GM12874 (cell line): ENCODE results near the gene SRP68.

ENCODE experiments used
- TF ChIP-seq, protein P1 (sequence below): IDR thresholded peaks from 2 replicates; pipeline ENCODE4 v1.5.1; 2011; ENCODE audit warnings: low read depth, mild to moderate bottlenecking, control low read depth, low read length, moderate library complexity; ENCODE audit not compliant: insufficient read depth

The SRP68 gene

DNA sequence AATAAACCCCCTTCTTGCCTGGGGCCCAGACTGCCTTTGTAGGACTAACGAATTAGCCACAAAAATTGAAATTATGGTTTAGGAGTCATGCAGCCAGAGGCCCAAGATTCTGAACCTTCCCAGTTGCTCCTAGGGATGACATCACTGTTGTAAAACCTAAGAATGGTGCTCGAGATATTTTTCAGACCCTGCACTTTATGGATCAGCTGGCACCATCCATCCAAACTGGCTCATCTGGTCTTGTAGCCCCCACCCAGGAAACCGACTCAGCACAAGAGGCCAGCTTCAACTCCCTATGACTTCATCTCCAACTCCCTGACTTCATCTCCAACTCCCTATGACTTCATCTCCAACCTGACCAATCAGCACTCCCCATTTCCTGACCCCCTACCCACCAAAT, 34.3 kb downstream of the SRP68 start:
- TF ChIP-seq, protein P1, sequence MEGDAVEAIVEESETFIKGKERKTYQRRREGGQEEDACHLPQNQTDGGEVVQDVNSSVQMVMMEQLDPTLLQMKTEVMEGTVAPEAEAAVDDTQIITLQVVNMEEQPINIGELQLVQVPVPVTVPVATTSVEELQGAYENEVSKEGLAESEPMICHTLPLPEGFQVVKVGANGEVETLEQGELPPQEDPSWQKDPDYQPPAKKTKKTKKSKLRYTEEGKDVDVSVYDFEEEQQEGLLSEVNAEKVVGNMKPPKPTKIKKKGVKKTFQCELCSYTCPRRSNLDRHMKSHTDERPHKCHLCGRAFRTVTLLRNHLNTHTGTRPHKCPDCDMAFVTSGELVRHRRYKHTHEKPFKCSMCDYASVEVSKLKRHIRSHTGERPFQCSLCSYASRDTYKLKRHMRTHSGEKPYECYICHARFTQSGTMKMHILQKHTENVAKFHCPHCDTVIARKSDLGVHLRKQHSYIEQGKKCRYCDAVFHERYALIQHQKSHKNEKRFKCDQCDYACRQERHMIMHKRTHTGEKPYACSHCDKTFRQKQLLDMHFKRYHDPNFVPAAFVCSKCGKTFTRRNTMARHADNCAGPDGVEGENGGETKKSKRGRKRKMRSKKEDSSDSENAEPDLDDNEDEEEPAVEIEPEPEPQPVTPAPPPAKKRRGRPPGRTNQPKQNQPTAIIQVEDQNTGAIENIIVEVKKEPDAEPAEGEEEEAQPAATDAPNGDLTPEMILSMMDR: no peak

DNA sequence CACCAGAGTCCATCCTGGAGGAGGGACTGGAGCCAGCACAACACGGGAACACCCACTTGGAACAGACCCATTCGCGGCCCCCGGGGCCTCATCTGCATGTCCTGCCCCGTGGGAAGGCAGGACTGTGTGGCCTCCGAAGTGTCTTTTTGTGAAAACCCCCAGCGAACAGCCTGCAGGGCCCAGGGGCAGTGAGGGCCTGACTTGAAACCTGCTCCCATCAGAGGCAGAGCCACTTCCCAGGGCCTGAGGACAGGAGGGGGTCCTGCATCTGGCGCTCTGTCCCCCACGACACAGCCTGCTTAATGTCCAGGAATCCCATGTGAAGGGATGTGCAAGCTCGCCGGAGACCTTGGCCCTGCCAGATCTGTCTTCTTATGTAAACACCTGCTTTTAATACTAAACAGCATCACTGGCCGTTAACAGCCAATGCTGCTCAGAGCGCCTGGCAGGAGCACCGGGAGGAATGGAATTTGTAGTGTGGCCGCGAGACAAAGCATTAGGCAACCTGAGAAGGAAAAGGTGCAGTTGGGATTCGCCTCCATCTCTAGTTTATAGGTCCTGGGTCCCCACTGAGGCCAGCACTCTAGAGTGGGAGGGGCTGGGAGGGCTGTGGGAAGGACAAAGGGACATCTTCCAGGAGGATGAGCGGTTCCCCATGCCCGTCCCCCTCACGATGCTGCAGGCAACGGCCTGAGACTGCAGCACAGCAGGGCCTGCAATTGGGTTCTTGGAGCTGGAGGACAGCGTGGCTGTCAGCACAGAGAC, 35.6 kb downstream of the SRP68 start:
- TF ChIP-seq, protein P1: no peak

DNA sequence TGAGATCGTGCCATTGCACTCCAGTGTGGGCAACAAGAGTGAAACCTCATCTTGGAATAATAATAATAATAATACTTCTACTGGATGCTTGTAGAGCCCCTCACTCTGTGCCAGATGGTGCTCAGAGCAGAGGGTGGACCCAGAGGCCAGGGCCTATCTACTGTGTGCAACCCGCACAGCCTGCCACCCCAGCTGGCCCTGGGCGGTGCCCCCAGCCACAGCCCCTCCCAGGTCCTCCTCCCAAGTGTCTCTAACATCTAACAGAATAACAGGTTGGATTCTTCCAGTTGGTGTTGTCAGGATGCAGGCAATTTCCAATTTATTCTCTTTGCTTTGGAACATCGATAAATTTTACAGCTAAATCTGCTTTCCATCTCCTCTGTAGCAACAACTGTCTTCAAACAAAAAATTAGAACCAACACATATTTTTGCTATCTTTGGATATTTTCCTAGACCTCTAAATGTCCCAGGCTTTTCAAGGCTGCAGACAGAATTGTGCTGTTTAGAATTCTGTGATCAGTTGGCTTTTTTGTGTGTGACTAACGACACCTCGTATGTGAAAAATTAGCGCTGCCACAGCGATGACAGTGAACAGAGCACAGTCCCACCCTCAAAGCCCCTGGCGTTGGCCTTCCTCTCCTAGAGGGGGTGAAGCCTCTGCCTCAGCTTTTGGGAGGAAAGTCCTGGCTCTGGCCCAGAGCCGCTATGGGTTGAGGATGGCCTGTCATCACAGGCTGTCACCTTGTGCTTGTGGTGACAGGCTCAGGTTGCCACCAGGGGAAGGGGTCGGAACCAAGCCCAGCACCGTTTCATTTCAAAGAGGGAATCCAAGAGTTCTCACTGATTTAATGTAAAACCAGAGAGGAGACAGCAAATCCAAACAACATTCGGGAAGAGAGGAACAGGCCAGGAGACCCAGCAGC, 37.6 kb downstream of the SRP68 start:
- TF ChIP-seq, protein P1: no peak

DNA sequence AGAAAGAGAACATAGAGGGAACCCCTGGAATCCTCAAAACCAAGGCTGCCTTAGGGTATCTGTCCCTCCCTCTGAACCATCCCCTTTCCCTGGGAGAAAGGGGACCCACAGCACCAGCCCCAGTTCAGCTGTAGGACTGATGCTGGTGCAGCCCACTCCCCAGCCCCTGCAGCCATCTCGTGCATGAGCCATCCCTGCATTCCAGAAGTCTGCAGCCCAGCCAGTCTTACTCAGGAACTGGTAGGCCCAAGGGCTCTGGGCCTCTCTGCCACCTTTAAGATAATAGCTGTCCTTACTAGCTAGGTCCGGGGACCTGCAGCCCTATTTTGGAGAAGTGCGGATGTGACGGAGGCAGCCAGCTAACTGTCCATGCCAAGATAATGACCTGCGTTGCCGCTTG, 39.2 kb downstream of the SRP68 start:
- TF ChIP-seq, protein P1: no peak

DNA sequence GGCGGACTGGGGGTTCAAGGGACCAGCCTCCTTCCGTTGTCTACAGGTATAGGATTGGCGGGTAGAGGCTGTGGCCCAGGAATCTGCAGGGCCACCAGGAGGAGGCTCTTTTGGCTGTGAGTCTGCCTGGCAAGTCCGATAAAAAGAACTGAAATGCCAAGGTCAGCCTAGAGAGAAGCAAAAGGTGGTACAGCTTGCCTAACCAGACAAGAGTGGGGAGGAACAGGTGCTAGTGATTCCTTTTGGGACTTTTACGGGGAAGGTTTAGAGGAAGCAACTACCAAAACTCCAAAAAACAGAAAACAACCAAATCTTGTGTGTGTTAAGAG, 39.6 kb downstream of the SRP68 start:
- TF ChIP-seq, protein P1: no peak

DNA sequence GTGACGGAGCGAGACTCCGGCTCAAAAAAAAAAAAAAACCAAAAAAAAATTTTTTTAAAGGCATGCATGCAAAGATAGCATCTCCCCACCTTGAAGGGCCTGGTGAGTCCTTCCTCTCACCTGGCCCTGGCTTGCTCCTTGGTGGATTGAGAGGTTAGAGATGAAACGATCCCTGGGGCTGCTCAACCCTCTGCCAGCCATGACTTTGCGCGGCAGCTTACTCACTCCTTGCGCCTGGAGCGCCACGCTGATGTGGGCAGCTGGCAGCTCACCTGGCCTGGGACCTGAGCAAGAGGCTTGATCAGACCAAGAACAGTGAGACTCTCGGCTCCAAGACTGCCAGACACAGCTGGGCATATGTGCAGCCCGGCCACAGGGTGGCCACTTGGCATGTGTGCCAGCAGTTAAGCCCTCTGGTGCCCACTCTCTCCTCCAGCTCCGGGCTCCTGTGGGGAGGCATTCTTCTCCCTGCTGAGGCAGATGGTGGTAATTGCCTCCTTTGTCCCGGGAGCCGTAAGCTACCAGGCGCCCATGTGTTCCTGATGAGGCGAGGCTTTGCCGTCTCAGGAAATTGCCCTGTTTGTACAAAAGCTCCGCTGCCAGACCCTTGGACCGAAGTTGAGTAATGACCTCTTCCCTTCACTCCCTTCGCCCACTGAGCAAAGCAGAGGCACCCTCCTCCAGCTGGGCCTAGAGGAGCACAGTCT, 40.1 kb downstream of the SRP68 start:
- TF ChIP-seq, protein P1: no peak

DNA sequence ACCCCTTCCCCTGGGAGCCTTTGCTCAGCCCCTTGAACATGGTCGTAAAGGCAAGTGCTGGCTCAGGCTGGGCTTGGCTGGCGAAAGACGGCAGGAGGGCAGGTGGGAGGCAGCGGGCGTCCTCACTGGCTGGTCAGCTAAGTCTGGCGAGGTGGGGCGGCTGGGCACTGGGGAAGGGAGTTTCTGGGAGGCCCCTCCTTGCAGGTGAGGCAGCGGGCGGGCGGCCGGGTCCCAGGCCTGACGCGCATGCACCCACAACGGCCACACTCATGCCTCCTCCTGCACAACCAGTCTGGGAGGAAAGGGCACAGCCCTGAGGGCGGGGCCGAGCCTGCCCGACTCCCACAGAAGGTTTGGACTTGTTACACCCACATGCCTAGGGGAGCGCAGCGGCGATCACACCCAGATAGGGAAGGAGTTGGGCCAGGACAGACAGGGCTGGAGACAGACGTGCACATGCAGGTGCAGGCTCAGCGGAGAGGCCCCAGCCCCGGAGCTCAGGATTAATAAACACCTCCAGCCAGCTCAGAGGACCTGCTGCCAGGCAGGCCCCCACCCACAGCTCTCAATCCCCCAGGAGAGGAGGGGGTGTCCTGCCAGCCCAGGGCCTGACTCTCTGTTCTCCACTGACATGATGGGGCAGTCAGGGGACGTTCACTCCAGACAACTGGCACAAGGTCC, 45.0 kb downstream of the SRP68 start, which contains the start of gene EVPL:
Gene EVPL, minus strand, starts transcription at position 148 of the 681 bp plus-strand sequence. Its CDS starts 108 bp downstream, at position 40.
- TF ChIP-seq, protein P1: no peak
